Peyer's patch (tissue), 4 donors: ENCODE data around the gene GYG2.

ENCODE experiments used
- POLR2A ChIP-seq, 2 donors: fragments of 450-650 bp; IDR thresholded peaks; one replicate each; pipeline ENCODE4 v1.5.1; 2017; ENCODE audit warnings: antibody characterized with exemption in 2 of 2, mild to moderate bottlenecking in 2 of 2, moderate library complexity in 2 of 2
- TF ChIP-seq, protein P1 (sequence below), 6 experiments: fragments of 450-650 bp in 4 of 6; fragments of 200-600 bp in 2 of 6; sonication (generic) in 1 of 6; IDR thresholded peaks; one replicate each; pipeline ENCODE4 v1.5.1; 2017 to 2019; ENCODE audit warnings: antibody characterized with exemption in 6 of 6, mild to moderate bottlenecking in 3 of 6, moderate library complexity in 1 of 6

DNA sequence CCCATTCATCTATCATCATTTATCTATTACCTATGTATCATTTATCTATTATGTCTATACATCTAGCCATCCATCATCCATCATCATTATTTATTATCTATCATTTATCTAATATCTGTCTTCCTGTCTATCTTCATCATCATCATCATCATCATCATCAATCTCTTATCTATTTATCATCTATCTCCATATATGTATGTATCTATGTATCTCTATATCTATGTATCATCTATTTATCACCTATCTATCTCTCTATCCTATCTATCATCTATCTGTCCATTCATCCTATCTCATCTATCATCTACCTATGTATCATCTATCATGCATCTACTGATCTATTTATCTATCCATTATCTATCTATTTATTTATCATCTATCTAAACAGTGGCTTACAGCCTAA lies 3.8 kb upstream of the GYG2 start:
- TF ChIP-seq, protein P1, sequence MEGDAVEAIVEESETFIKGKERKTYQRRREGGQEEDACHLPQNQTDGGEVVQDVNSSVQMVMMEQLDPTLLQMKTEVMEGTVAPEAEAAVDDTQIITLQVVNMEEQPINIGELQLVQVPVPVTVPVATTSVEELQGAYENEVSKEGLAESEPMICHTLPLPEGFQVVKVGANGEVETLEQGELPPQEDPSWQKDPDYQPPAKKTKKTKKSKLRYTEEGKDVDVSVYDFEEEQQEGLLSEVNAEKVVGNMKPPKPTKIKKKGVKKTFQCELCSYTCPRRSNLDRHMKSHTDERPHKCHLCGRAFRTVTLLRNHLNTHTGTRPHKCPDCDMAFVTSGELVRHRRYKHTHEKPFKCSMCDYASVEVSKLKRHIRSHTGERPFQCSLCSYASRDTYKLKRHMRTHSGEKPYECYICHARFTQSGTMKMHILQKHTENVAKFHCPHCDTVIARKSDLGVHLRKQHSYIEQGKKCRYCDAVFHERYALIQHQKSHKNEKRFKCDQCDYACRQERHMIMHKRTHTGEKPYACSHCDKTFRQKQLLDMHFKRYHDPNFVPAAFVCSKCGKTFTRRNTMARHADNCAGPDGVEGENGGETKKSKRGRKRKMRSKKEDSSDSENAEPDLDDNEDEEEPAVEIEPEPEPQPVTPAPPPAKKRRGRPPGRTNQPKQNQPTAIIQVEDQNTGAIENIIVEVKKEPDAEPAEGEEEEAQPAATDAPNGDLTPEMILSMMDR (IDR thresholded peaks at IDR 0.05) = no peak
- no peak for TF ChIP-seq POLR2A (IDR thresholded peaks at IDR 0.05)
